CD4-positive, alpha-beta T cell treated with Interleukin-1 beta for 1 hour (primary cell): ENCODE results near the gene GATA5.

Experiments
- DNase-seq, 2 donors: peaks; one replicate each; pipeline ENCODE4 v3.0.0-alpha.2; 2020 to 2022

The GATA5 gene

GRCh38 chr20:62451156-62451767 is 24.5 kb downstream of the GATA5 start:
- DNase-seq, result no peak

GRCh38 chr20:62449951-62450691 is 25.7 kb downstream of the GATA5 start:
- DNase-seq, result no peak

- DNase-seq, result no peak
These were observed 27.0 kb downstream of the GATA5 start for GRCh38 chr20:62448788-62449187.

GRCh38 chr20:62448038-62448437 is 27.8 kb downstream of the GATA5 start:
- no peak for DNase-seq

- DNase-seq, result no peak
These were observed 28.6 kb downstream of the GATA5 start for GRCh38 chr20:62446888-62447869.

GRCh38 chr20:62446481-62446880 is 29.3 kb downstream of the GATA5 start:
- no peak for DNase-seq

GRCh38 chr20:62445553-62446340 is 30.0 kb downstream of the GATA5 start:
- no peak for DNase-seq

- no peak for DNase-seq
These were observed 31.5 kb downstream of the GATA5 start for GRCh38 chr20:62444286-62444685.

GRCh38 chr20:62441987-62442539 is 33.7 kb downstream of the GATA5 start:
- DNase-seq, result no peak

GRCh38 chr20:62439218-62439617 is 36.6 kb downstream of the GATA5 start:
- no peak for DNase-seq

- DNase-seq, result no peak
These were observed 37.9 kb downstream of the GATA5 start for GRCh38 chr20:62437927-62438326.

GRCh38 chr20:62437496-62437895 is 38.3 kb downstream of the GATA5 start:
- DNase-seq, result no peak

GRCh38 chr20:62436692-62437091 is 39.1 kb downstream of the GATA5 start:
- no peak for DNase-seq

GRCh38 chr20:62433658-62434497 is 41.9 kb downstream of the GATA5 start:
- no peak for DNase-seq

- no peak for DNase-seq
These were observed 44.8 kb downstream of the GATA5 start for GRCh38 chr20:62430866-62431447.

GRCh38 chr20:62430311-62430853 is 45.4 kb downstream of the GATA5 start:
- DNase-seq, result no peak

- no peak for DNase-seq
These were observed 46.1 kb downstream of the GATA5 start for GRCh38 chr20:62429455-62430310.

- no peak for DNase-seq
These were observed 47.1 kb downstream of the GATA5 start for GRCh38 chr20:62428396-62429295.

- DNase-seq, result no peak
These were observed 47.8 kb downstream of the GATA5 start for GRCh38 chr20:62428002-62428372.
